Measurements from ENCODE around the gene UPK2.

- TF ChIP-seq POLR2A (IDR thresholded peaks at IDR 0.05; ENCODE audit: extremely low read depth, insufficient read length) (no peak), CTCF (IDR thresholded peaks at IDR 0.05; ENCODE audit: low read depth, low read length) (no peak), MYC (IDR thresholded peaks at IDR 0.05; ENCODE audit: low read depth, low read length) (no peak), MAX (IDR thresholded peaks at IDR 0.05; ENCODE audit: low read depth, low read length) (no peak)
Observed at GRCh38 chr11:118956847-118957469, 860 bp downstream of the UPK2 start.
